PFSK-1 (cell line): ENCODE measurements around the gene GALNTL6.

Experiments
- FOXP2 ChIP-seq: optimal IDR thresholded peaks from 2 replicates; pipeline ENCODE3; 2011; ENCODE audit warnings: borderline replicate concordance, control low read depth, inconsistent platforms; ENCODE audit not compliant: insufficient read depth; ENCODE audit errors: extremely low read length, extremely low read depth
- POLR2AphosphoS5 ChIP-seq: IDR thresholded peaks from 2 replicates; pipeline ENCODE4 v1.6.1; 2012; ENCODE audit warnings: low read depth, mild to moderate bottlenecking, control low read depth, low read length, moderate library complexity
- REST ChIP-seq, 2 experiments: IDR thresholded peaks; 2 replicates each; pipeline versions ENCODE4 v1.6.1 to v1.8.0; 2011 to 2012; ENCODE audit warnings: low read depth in 2 of 2, low read length in 2 of 2, control low read depth in 1 of 2, inconsistent platforms in 1 of 2, mild to moderate bottlenecking in 1 of 2, moderate library complexity in 1 of 2; ENCODE audit not compliant: insufficient read depth in 1 of 2
- SIN3A ChIP-seq: IDR thresholded peaks from 2 replicates; pipeline ENCODE4 v1.6.1; 2012; ENCODE audit warnings: mild to moderate bottlenecking, low read length, moderate library complexity, borderline replicate concordance; ENCODE audit not compliant: insufficient read depth
- TAF1 ChIP-seq: IDR thresholded peaks from 2 replicates; pipeline ENCODE4 v1.6.1; 2012; ENCODE audit warnings: low read length, control low read depth, borderline replicate concordance; ENCODE audit not compliant: insufficient read depth

GALNTL6 gene

GRCh38 chr4:172680691-172681090 is 867.5 kb downstream of the GALNTL6 start:
- no peak for TF ChIP-seq TAF1
- TF ChIP-seq POLR2AphosphoS5, result no peak
- TF ChIP-seq REST (IDR thresholded peaks at IDR 0.05; ENCODE audit: insufficient read depth in 1 of 2, low read depth in 2 of 2, low read length in 2 of 2), result no peak
- no peak for TF ChIP-seq FOXP2
- no peak for TF ChIP-seq SIN3A

GRCh38 chr4:172683021-172683420 is 869.8 kb downstream of the GALNTL6 start:
- no peak for TF ChIP-seq REST (IDR thresholded peaks at IDR 0.05; ENCODE audit: insufficient read depth in 1 of 2, low read depth in 2 of 2, low read length in 2 of 2)
- no peak for TF ChIP-seq POLR2AphosphoS5
- no peak for TF ChIP-seq SIN3A
- no peak for TF ChIP-seq FOXP2
- no peak for TF ChIP-seq TAF1

- no peak for TF ChIP-seq FOXP2
- no peak for TF ChIP-seq REST (IDR thresholded peaks at IDR 0.05; ENCODE audit: insufficient read depth in 1 of 2, low read depth in 2 of 2, low read length in 2 of 2)
- no peak for TF ChIP-seq SIN3A
- no peak for TF ChIP-seq POLR2AphosphoS5
- TF ChIP-seq TAF1, result no peak
Observed at GRCh38 chr4:172686021-172686420, 872.8 kb downstream of the GALNTL6 start.

GRCh38 chr4:172688534-172688933 is 875.3 kb downstream of the GALNTL6 start:
- TF ChIP-seq TAF1 (no peak), POLR2AphosphoS5 (no peak), REST (IDR thresholded peaks at IDR 0.05; ENCODE audit: insufficient read depth in 1 of 2, low read depth in 2 of 2, low read length in 2 of 2) (no peak), FOXP2 (no peak), SIN3A (no peak)

- TF ChIP-seq SIN3A (no peak), POLR2AphosphoS5 (no peak), TAF1 (no peak), REST (IDR thresholded peaks at IDR 0.05; ENCODE audit: insufficient read depth in 1 of 2, low read depth in 2 of 2, low read length in 2 of 2) (no peak), FOXP2 (no peak)
Observed at GRCh38 chr4:172691552-172691951, 878.3 kb downstream of the GALNTL6 start.
